GM12865 (cell line): Measurements from ENCODE around the gene PTGR2.

Experiments used
- DNase-seq: peaks from one replicate; pipeline ENCODE4 v3.0.0; 2010; ENCODE audit warnings: low read depth
- H3K4me3 ChIP-seq: 2 replicates; pipeline ENCODE4 v1.5.1; 2011; ENCODE audit warnings: mild to moderate bottlenecking, low read depth, low read length, control low read depth
- CTCF ChIP-seq: IDR thresholded peaks from 2 replicates; pipeline ENCODE4 v1.5.1; 2011; ENCODE audit warnings: low read length, control low read depth, low read depth, inconsistent platforms; ENCODE audit not compliant: insufficient read depth; ENCODE audit errors: missing control alignments

PTGR2 gene

GRCh38 chr14:73811164-73811503 is 40.5 kb upstream of the PTGR2 start:
- no peak for DNase-seq
- TF ChIP-seq CTCF, result no peak
- no peak overlapping the region for H3K4me3 ChIP-seq

GRCh38 chr14:73814153-73814552 is 37.5 kb upstream of the PTGR2 start:
- H3K4me3 ChIP-seq, result no peak overlapping the region
- no peak for TF ChIP-seq CTCF
- peak; percentile 32 for DNase-seq

- no peak for DNase-seq
- TF ChIP-seq CTCF, result no peak
Measured at GRCh38 chr14:73815849-73816248, 35.8 kb upstream of the PTGR2 start.

GRCh38 chr14:73816393-73816816 is 35.2 kb upstream of the PTGR2 start:
- H3K4me3 ChIP-seq, result no peak overlapping the region
- DNase-seq, result no peak
- TF ChIP-seq CTCF, result no peak

More at GRCh38 chr14:73815849-73816248, 35.8 kb upstream of the PTGR2 start:
- no peak overlapping the region for H3K4me3 ChIP-seq

- no peak for DNase-seq
- no peak overlapping the region for H3K4me3 ChIP-seq
- no peak for TF ChIP-seq CTCF
Measured at GRCh38 chr14:73817020-73817655, 34.5 kb upstream of the PTGR2 start.

- no peak overlapping the region for H3K4me3 ChIP-seq
- DNase-seq, result no peak
- no peak for TF ChIP-seq CTCF
Measured at GRCh38 chr14:73818821-73819220, 32.8 kb upstream of the PTGR2 start.

- no peak overlapping the region for H3K4me3 ChIP-seq
- DNase-seq, result no peak
- no peak for TF ChIP-seq CTCF
Measured at GRCh38 chr14:73820631-73821030, 31.0 kb upstream of the PTGR2 start.
